HG02970 (cell line): ENCODE results near the gene IL1R1.

Experiments
- ATAC-seq: cut with Tn5 transposase; IDR thresholded peaks from one replicate; pipeline ENCODE4 v1.9.1; 2021; ENCODE audit warnings: mild to moderate bottlenecking, moderate library complexity, moderate number of reproducible peaks; ENCODE audit not compliant: unreplicated experiment, low FRiP score

The IL1R1 gene

GRCh38 chr2:102194609-102195268 is 52.2 kb downstream of the IL1R1 start:
- ATAC-seq = no peak

- no peak for ATAC-seq
These were observed 55.0 kb downstream of the IL1R1 start for GRCh38 chr2:102197389-102198137.

- no peak for ATAC-seq
These were observed 58.0 kb downstream of the IL1R1 start for GRCh38 chr2:102200539-102200938.

GRCh38 chr2:102204638-102205037 is 62.1 kb downstream of the IL1R1 start:
- ATAC-seq = no peak

- ATAC-seq = no peak
These were observed 64.3 kb downstream of the IL1R1 start for GRCh38 chr2:102206666-102207341.

- ATAC-seq = no peak
These were observed 66.2 kb downstream of the IL1R1 start for GRCh38 chr2:102208774-102209173.

- no peak for ATAC-seq
These were observed 66.9 kb downstream of the IL1R1 start for GRCh38 chr2:102209474-102209873.

- ATAC-seq = no peak
These were observed 74.5 kb downstream of the IL1R1 start for GRCh38 chr2:102217032-102217431.

GRCh38 chr2:102224824-102225739 is 82.5 kb downstream of the IL1R1 start:
- no peak for ATAC-seq

- ATAC-seq = no peak
These were observed 83.6 kb downstream of the IL1R1 start for GRCh38 chr2:102226171-102226570.

GRCh38 chr2:102226612-102227391 is 84.3 kb downstream of the IL1R1 start:
- ATAC-seq = no peak

GRCh38 chr2:102229141-102229769 is 86.7 kb downstream of the IL1R1 start:
- no peak for ATAC-seq
